GM08714 (cell line): ENCODE results near the gene ZBED1.
A peak's percentile ranks its signal among the peaks of the same experiment; 100 is the strongest.
"Not testable (repeated sequence)": the region's sequence is repeated elsewhere in the genome, so short reads cannot be mapped to it uniquely, and the experiment has no call there.

Source experiments
- H3K4me3 ChIP-seq: fragments of 200-500 bp; sonication (Bioruptor generic); 2 replicates; pipeline ENCODE4 v1.5.1; 2014; ENCODE audit warnings: mild to moderate bottlenecking, low read length, inconsistent platforms
- ZNF274 ChIP-seq: IDR thresholded peaks from 2 replicates; pipeline ENCODE4 v1.6.1; 2012; ENCODE audit warnings: mild to moderate bottlenecking, low read depth, low read length

The ZBED1 gene

DNA sequence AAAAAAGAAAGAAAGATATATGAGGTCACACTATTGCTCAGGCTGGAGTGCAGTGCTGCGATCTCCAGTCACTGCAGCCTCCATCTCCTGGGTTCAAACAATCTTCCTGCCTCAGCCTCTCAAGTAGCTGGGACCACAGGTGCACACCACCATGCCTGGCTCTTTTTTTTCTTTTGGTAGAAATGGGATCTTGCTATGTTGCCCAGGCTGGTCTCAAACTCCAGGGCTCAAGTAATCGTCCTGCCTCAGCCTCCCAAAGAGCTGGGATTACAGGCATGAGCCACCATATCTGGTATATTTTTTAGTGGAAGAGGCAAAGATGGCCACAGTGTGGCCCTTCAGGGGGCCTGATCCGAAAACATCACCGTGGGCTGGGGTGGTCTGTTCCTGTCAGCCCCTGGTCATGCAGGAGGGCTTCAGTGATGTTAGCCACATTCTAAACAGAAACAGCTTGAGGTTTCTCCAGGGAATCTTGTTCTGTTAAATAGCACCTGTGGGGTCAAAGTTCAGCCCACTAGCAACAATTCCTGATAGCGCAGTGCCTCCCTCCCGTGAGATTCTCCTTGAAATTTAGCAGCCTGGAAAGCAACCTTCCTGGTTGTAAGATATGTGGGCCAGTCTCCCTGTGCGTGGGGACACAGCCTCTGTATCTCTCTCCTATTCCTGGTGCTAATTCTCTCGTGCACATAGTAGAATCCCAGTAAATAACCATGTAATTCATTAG, 7.3 kb upstream of the ZBED1 start:
- no peak for TF ChIP-seq ZNF274

GRCh38 chrX:2507196-2507595, 6.4 kb upstream of the ZBED1 start:
- TF ChIP-seq ZNF274, result no peak
- no peak overlapping the region for H3K4me3 ChIP-seq

More for the DNA sequence above, 7.3 kb upstream of the ZBED1 start:
- H3K4me3 ChIP-seq, result no peak overlapping the region

- H3K4me3 ChIP-seq, result not testable (repeated sequence)
These were observed 4.6 kb upstream of the ZBED1 start for GRCh38 chrX:2505341-2505740.

- TF ChIP-seq ZNF274, result no peak
- no peak overlapping the region for H3K4me3 ChIP-seq
These were observed 4.0 kb upstream of the ZBED1 start for GRCh38 chrX:2504706-2505332.

DNA sequence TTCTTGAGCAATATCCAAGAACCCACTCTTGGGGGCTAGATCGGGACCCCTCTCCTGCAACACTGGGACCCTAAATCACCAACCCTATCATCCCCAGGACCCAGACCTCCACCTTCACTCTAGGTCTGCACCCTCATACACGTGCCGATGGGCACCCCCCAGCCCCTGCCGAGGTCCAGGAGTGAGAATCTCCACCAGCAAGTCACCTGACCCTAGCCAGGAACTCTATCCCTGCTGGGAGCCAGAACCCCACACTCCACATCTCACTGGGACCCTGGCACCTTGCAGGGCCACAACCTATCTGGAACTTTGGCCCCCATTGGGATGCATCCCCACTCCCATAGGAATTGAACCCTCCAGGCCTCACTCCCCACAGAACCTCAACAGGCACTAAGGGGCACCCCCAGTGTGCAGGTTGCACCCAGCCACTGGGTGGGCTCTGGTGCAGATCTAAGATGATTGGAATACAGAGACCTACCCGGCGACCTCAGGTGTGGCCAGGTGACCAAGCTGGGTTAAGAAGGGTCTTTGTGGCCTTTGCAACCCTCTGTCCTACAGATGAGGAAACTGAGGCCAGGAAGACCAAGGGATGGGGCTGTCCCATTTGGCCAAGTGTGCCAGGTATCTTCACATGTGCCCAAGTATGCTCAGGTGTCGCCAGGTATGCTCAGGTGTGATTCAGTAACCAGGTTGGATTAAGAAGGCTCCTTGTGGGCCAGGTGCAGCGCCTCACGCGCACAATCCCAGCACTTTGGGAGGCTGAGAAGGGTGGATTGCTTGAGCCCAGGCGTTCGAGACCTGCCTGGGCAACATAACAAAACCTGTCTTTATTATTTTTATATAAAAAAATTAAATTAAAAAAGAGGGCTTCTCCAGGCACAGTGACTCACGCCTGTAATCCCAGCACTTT, 3.1 kb upstream of the ZBED1 start:
- no peak overlapping the region for H3K4me3 ChIP-seq
- TF ChIP-seq ZNF274, result no peak

DNA sequence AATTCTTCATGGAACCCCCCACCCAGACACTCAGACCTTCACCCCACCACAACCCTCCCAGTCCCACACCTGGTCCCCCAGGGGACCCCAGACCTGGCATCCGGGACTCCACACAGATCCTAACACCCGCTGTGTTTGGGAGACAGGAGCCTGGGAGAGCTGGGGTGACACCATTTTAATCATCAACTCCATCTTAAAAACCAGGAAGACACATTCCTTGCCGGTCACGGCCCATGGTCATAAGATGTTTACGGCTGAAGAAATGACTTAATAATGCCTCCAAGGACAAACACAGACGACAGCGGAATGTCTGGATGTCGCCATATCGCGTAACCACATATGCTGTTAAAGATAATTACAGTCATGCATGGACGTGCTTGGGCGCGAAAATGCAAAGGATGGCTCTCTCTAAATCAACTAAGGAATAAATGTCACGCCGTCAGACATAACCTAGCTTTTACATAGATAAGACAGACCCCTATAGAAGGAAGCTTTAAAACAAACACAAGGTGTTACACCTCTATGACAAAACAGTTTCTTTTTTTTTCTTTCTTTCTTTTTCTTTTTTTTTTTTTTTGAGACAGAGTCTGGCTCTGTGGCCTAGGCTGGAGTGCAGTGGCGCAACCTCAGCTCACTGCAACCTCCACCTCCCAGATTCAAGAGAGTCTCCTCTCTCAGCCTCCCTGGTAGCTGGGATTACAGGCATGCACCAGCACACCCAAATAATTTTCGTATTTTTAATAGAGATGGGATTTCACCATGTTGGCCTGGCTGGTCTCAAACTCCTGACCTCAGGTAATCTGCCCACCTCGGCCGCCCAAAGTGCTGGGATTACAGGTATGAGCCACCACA, 2.1 kb upstream of the ZBED1 start:
- no peak for TF ChIP-seq ZNF274
- no peak overlapping the region for H3K4me3 ChIP-seq

DNA sequence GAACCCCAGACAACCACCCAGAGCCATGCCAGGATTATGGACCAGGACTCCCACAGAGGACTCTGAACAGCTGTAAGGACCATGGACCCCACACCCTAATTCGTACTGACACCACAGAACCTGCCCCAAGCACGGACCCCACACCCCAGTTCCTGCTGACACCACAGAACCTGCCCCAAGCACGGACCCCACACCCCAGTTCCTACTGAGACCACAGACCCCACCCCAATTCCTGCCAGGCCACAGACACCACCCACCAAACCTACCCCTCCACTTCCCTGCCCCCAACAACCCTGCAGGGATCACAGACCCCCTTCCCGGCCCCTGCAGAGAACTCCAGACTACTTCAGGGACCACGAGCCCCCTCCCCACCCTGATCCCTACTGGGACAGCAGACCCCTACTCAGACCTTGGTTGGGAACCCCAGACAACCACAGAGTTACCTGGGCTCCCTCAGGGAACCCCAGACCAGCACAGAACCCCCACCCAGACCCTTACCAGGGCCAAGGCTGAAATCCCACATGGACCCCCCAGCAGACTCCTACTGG, 1.4 kb upstream of the ZBED1 start:
- no peak for TF ChIP-seq ZNF274

DNA sequence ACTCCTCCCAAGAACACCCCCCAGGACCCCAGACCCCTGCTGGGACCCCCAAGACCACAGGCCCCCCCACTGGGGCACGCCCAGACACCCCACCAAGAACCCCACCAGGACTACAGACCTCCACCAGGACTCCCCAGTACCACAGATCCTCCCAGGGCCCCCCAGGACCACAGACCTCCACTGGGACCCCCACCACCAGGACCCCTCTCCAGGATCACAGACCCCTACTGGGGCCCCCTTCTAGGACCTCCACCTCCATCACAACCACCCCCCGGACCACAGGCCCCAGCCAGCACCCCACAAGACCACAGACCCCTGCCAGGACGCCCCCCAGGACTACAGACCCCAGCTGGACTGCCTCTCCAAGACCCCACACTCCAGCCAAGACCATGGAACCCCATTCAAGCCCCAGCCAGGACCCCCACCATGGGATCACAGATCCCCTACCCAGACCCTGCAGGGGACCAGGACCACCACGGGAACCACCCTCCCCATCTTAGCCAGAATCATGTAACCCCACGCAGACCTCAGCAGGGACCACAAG, 855 bp upstream of the ZBED1 start:
- no peak for TF ChIP-seq ZNF274
- H3K4me3 ChIP-seq, result no peak overlapping the region

More for the DNA sequence above, 1.4 kb upstream of the ZBED1 start:
- no peak overlapping the region for H3K4me3 ChIP-seq

DNA sequence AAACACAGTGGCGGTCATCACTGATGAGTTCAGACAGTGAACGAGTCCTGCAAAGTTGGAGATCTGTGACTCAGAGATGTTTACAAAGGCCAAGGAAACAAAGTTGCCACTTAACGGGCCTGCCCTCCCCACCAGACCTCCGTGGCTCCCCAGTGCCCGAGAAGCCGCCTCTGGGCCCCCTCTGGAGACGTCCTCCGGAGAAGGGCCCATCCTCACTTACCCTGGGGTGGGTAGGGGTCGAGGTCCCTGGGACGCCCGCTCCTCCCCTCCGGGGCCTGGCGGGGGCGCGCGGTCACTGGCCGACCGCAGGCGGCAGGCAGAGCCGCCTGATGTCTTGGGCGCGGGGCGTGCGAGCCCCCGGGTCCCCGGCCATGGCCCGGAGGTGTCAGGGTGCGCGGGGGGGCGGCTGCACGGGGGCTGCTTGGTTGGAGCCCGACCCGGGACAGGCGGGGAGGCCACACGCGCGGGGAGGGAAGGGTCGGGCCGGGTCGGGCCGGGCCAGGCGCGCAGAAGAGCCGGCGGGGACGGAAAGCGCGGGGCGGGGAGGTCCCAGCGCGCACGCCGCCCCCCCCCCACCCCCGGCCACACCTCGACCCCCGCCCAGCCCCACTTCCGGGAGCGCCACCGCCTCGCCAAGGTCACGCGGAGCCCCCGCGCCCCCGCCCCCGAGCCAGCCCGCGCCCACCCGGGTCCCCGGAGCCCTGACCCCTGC, 529 bp downstream of the ZBED1 start:
- H3K4me3 ChIP-seq, result peak overlapping the region; percentile 80
- TF ChIP-seq ZNF274, result no peak

- H3K4me3 ChIP-seq, result peak overlapping the region; percentile 80
- TF ChIP-seq ZNF274, result no peak
These were observed 1.3 kb downstream of the ZBED1 start for GRCh38 chrX:2499507-2499906.

DNA sequence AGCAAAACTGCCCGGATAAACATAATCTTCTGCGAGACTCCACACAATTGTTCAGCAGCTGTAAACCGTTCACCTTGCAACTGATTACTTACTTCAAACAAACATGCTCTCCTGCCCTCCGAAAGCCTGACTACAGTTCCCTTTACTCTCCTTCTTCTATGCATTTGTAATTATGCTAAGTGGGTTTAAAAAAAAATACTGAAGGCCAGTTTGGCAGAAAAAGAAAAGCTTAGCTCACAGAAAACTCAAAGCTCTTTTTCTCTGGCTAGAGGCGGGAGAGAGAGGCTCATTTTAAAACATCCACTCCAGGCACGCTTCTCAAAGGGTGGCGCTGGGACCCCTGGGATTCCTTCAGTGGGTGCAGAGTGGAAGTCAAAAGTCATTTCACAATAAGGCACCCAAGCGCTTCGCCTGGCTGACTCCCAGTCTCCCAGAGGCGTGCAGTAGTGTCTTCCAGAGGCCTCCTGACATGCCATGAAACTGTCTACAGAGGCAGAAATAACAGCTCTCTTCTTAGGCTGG, 1.9 kb downstream of the ZBED1 start:
- peak overlapping the region; percentile 80 for H3K4me3 ChIP-seq
- no peak for TF ChIP-seq ZNF274

GRCh38 chrX:2497961-2498780, 2.6 kb downstream of the ZBED1 start:
- TF ChIP-seq ZNF274, result no peak
- H3K4me3 ChIP-seq, result peak overlapping the region; percentile 80
